Peyer's patch (tissue), 4 donors: Measurements from ENCODE around the gene R3HDM4. TPM values are rescaled to one million over a fixed set of nuclear protein-coding genes. Genes with fewer than 3 reads are reported as not detected.

Source experiments
- DNase-seq, 3 donors: peaks; one replicate each; pipeline ENCODE4 v3.0.0-alpha.2; 2017 to 2019
- H3K27ac ChIP-seq, 4 donors: fragments of 200-600 bp; sonication (generic); one replicate each; pipeline ENCODE4 v1.5.1; 2016 to 2019
- H3K27me3 ChIP-seq, 2 donors: fragments of 200-600 bp; sonication (generic); one replicate each; pipeline ENCODE4 v1.5.1; 2019
- H3K36me3 ChIP-seq, 3 donors: fragments of 200-600 bp; sonication (generic); one replicate each; pipeline ENCODE4 v1.5.1; 2016 to 2019
- H3K4me1 ChIP-seq, 4 donors: fragments of 200-600 bp; sonication (generic); one replicate each; pipeline ENCODE4 v1.5.1; 2016 to 2019
- H3K4me3 ChIP-seq, 4 donors: fragments of 200-600 bp; sonication (generic); 1 replicate in 3 of 4; 2 replicates in 1 of 4; pipeline ENCODE4 v1.5.1; 2016 to 2019; ENCODE audit warnings: mild to moderate bottlenecking in 1 of 4
- H3K9me3 ChIP-seq, 4 donors: fragments of 200-600 bp; sonication (generic); one replicate each; pipeline ENCODE4 v1.5.1; 2016 to 2019; ENCODE audit warnings: mild to moderate bottlenecking in 1 of 4
- CTCF ChIP-seq, 6 experiments: fragments of 450-650 bp in 4 of 6; fragments of 200-600 bp in 2 of 6; sonication (generic) in 1 of 6; IDR thresholded peaks; one replicate each; pipeline ENCODE4 v1.5.1; 2017 to 2019; ENCODE audit warnings: antibody characterized with exemption in 6 of 6, mild to moderate bottlenecking in 3 of 6, moderate library complexity in 1 of 6
- POLR2A ChIP-seq, 2 donors: fragments of 450-650 bp; IDR thresholded peaks; one replicate each; pipeline ENCODE4 v1.5.1; 2017; ENCODE audit warnings: antibody characterized with exemption in 2 of 2, mild to moderate bottlenecking in 2 of 2, moderate library complexity in 2 of 2
- total RNA-seq, 4 donors: library from RNA; depleted of rRNA; stranded (reverse); fragments of >200 nt; gene quantifications; one replicate each; pipeline ENCODE4 v1.1.0, GENCODE V29; 2016

The R3HDM4 gene
- total RNA-seq, 4 donors from 2014 or later, result 20.8 to 43.5 (median 34.8) TPM

GRCh38 chr19:924553-925086, 11.6 kb upstream of the R3HDM4 start:
- Histone ChIP-seq H3K9me3 (no peaks in the 10 kb centered on the region), H3K27ac (peak overlapping the region; percentile 82 to 91 (median 90)), H3K27me3 (peaks cover 0 to 11% of the 10 kb centered on the region in 2 donors), H3K4me1 (peaks cover 2 to 28% (median 20%) of the 10 kb centered on the region in 4 donors), H3K36me3 (peaks cover 0 to 6% (median 0%) of the 10 kb centered on the region in 3 donors), H3K4me3 (peak overlapping the region; percentile 83 to 99 (median 86))
- DNase-seq, result peak in 1 of 3 donors; percentile 44
- TF ChIP-seq POLR2A (IDR thresholded peaks at IDR 0.05) (no peak), CTCF (IDR thresholded peaks at IDR 0.05) (no peak)

DNA sequence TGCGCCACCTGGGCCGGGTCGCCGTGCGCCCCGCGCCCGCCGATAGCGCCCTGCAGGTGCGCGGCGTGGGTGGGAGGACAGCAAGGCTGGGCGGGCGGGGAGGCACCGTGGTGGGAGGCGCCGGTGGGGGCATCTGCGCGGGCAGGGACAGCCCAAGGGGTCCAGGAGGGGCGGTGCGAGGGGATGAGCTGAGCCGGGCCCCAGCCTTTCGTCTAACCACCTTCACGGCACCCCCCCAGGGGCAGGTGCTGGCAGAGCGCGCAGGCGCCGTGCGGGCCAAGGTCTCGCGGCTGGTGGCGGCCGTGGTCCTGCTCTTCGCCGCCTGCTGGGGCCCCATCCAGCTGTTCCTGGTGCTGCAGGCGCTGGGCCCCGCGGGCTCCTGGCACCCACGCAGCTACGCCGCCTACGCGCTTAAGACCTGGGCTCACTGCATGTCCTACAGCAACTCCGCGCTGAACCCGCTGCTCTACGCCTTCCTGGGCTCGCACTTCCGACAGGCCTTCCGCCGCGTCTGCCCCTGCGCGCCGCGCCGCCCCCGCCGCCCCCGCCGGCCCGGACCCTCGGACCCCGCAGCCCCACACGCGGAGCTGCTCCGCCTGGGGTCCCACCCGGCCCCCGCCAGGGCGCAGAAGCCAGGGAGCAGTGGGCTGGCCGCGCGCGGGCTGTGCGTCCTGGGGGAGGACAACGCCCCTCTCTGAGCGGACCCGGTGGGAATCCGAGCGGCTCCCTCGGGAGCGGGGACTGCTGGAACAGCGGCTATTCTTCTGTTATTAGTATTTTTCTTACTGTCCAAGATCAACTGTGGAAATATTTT, 7.2 kb upstream of the R3HDM4 start:
- H3K27me3 ChIP-seq, result peaks cover 0 to 45% of the 10 kb centered on the region in 2 donors
- H3K4me3 ChIP-seq, result peak overlapping the region; percentile 29 to 60 (median 40)
- H3K4me1 ChIP-seq, result peaks cover 8 to 50% (median 38%) of the 10 kb centered on the region in 4 donors

DNA sequence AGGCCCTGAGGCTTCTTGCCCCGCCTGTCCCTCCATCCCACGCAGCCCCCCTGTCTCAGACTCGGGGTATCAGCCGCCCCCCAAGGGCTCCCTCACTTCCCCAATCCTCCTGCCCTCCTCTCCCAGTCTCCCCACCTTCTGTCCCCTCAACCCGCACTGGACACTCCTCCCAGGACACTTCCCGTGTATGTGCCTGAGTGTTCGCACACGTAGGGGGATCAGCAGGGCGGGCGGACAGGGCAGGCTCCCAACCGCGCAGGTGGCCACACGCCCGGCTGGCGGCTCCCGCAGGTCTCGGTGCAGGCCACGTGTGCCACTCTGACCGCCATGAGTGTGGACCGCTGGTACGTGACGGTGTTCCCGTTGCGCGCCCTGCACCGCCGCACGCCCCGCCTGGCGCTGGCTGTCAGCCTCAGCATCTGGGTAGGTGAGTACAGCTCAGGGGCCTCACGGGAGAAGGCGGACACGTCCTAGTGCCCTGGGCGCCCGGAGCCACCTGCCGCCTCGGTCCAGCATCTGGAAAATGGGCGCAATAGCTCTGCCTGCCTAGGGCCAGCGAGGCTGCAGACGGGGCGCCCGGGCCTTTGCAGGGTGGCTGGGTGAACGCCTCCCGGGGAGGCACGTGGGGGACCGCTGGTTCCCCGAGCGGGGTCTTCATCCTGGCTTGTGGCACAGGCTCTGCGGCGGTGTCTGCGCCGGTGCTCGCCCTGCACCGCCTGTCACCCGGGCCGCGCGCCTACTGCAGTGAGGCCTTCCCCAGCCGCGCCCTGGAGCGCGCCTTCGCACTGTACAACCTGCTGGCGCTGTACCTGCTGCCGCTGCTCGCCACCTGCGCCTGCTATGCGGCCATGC, 6.4 kb upstream of the R3HDM4 start:
- no peak for TF ChIP-seq CTCF (IDR thresholded peaks at IDR 0.05)
- Histone ChIP-seq H3K36me3 (no peaks in the 10 kb centered on the region), H3K27ac (peak overlapping the region in 2 of 4 donors; percentile 54 to 84), H3K4me3 (peak overlapping the region; percentile 29 to 60 (median 40)), H3K27me3 (peaks cover 0 to 45% of the 10 kb centered on the region in 2 donors), H3K4me1 (peaks cover 6 to 45% (median 32%) of the 10 kb centered on the region in 4 donors), H3K9me3 (no peaks in the 10 kb centered on the region)
- DNase-seq, result peak; percentile 61 to 73 (median 67)

More for the DNA sequence above, 7.2 kb upstream of the R3HDM4 start:
- H3K9me3 ChIP-seq, result no peaks in the 10 kb centered on the region
- peak in 2 of 3 donors; percentile 75 to 84 for DNase-seq
- H3K27ac ChIP-seq, result peak overlapping the region in 3 of 4 donors; percentile 19 to 84 (median 54)
- TF ChIP-seq POLR2A (IDR thresholded peaks at IDR 0.05) (no peak), CTCF (IDR thresholded peaks at IDR 0.05) (peak in 1 of 6 experiments; percentile 5)
- no peaks in the 10 kb centered on the region for H3K36me3 ChIP-seq

- Histone ChIP-seq H3K36me3 (no peaks in the 10 kb centered on the region), H3K4me1 (peaks cover 6 to 45% (median 31%) of the 10 kb centered on the region in 4 donors), H3K27ac (peak overlapping the region in 1 of 4 donors; percentile 84), H3K27me3 (peaks cover 0 to 45% of the 10 kb centered on the region in 2 donors), H3K9me3 (no peaks in the 10 kb centered on the region), H3K4me3 (peak overlapping the region in 1 of 4 donors; percentile 60)
- no peak for TF ChIP-seq POLR2A (IDR thresholded peaks at IDR 0.05)
- no peak for TF ChIP-seq CTCF (IDR thresholded peaks at IDR 0.05)
- DNase-seq, result peak in 1 of 3 donors; percentile 52
Observed at GRCh38 chr19:918481-919198, 5.6 kb upstream of the R3HDM4 start.

DNA sequence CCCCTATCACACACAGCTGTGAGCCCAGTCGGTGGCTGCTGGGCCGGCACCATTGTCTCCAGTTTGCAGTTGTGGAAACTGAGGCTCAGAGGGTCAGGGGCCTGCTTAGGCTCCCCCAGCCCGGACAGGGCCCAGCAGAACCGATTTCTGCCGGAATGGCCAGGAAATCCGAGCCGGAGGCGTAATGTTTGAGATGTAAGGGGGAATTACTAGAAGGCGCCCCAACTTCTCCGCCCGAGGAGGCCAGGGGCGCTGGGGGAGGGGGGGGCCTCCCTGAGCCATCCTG, 5.1 kb upstream of the R3HDM4 start:
- TF ChIP-seq CTCF (IDR thresholded peaks at IDR 0.05), result no peak
- Histone ChIP-seq H3K27ac (peak overlapping the region in 1 of 4 donors; percentile 18), H3K4me3 (peak overlapping the region in 1 of 4 donors; percentile 60), H3K36me3 (no peaks in the 10 kb centered on the region), H3K27me3 (peaks cover 0 to 45% of the 10 kb centered on the region in 2 donors), H3K9me3 (no peaks in the 10 kb centered on the region), H3K4me1 (peaks cover 6 to 45% (median 34%) of the 10 kb centered on the region in 4 donors)
- no peak for DNase-seq
